Vagina (tissue), 2 donors: ENCODE results near the gene NOS3. TPM values are rescaled to one million over a fixed set of nuclear protein-coding genes. Genes with fewer than 3 reads are reported as not detected.

Experiments used
- DNase-seq, 2 donors: peaks; one replicate each; pipeline ENCODE4 v3.0.0-alpha.2; 2017; ENCODE audit errors: extremely low spot score in 2 of 2
- H3K27ac ChIP-seq: fragments of 200-600 bp; sonication (generic); one replicate; pipeline ENCODE4 v1.5.1; 2019
- H3K27me3 ChIP-seq: fragments of 200-600 bp; sonication (generic); one replicate; pipeline ENCODE4 v1.5.1; 2019
- H3K36me3 ChIP-seq, 2 donors: fragments of 200-600 bp; sonication (generic); one replicate each; pipeline ENCODE4 v1.5.1; 2017 to 2019
- H3K4me1 ChIP-seq: fragments of 200-600 bp; sonication (generic); one replicate; pipeline ENCODE4 v1.5.1; 2019
- H3K4me3 ChIP-seq, 2 donors: fragments of 200-600 bp; sonication (generic); 1 replicate in 1 of 2; 2 replicates in 1 of 2; pipeline ENCODE4 v1.5.1; 2016 to 2019
- H3K9me3 ChIP-seq: fragments of 200-600 bp; sonication (generic); one replicate; pipeline ENCODE4 v1.5.1; 2019
- POLR2A ChIP-seq, 2 donors: fragments of 450-650 bp; IDR thresholded peaks; one replicate each; pipeline ENCODE4 v1.6.1; 2017; ENCODE audit warnings: antibody characterized with exemption in 2 of 2, mild to moderate bottlenecking in 2 of 2, moderate library complexity in 2 of 2
- POLR2AphosphoS5 ChIP-seq, 2 donors: sonication (generic); formaldehyde crosslinking; IDR thresholded peaks; one replicate each; pipeline ENCODE4 v1.9.0; 2017; ENCODE audit warnings: antibody characterized with exemption in 2 of 2, mild to moderate bottlenecking in 2 of 2, low read depth in 1 of 2; ENCODE audit not compliant: insufficient read depth in 1 of 2
- intact Hi-C: fragments of 100-400 bp; cut with DNase I; formaldehyde crosslinking; loops from one replicate; pipeline ENCODE4 v1.15.1; 2023
- total RNA-seq: library from RNA; depleted of rRNA; stranded (reverse); fragments of >200 nt; gene quantifications from one replicate; pipeline ENCODE4 v1.2.3, GENCODE V29; 2016
- TF ChIP-seq, protein P1 (sequence below), 3 experiments: fragments of 450-650 bp in 2 of 3; fragments of 200-600 bp in 1 of 3; sonication (generic) in 1 of 3; IDR thresholded peaks; one replicate each; pipeline ENCODE4 v1.5.1; 2017 to 2019; ENCODE audit warnings: antibody characterized with exemption in 3 of 3, mild to moderate bottlenecking in 2 of 3, moderate library complexity in 2 of 3

The NOS3 gene
- total RNA-seq, 1 donor from 2014 or later: 22.8 TPM

GRCh38 chr7:151046603-151047573, 56.1 kb downstream of the NOS3 start:
- Histone ChIP-seq H3K27me3 (no peaks in the 10 kb centered on the region), H3K9me3 (no peaks in the 10 kb centered on the region), H3K36me3 (peaks cover 0 to 3% of the 10 kb centered on the region in 2 donors), H3K27ac (no peak overlapping the region), H3K4me3 (no peak overlapping the region), H3K4me1 (peaks cover 27% of the 10 kb centered on the region)
- TF ChIP-seq POLR2AphosphoS5 (IDR thresholded peaks at IDR 0.05; ENCODE audit: insufficient read depth in 1 of 2, low read depth in 1 of 2) (peak in 1 of 2 donors; percentile 15), POLR2A (IDR thresholded peaks at IDR 0.05) (no peak)
- TF ChIP-seq, protein P1, sequence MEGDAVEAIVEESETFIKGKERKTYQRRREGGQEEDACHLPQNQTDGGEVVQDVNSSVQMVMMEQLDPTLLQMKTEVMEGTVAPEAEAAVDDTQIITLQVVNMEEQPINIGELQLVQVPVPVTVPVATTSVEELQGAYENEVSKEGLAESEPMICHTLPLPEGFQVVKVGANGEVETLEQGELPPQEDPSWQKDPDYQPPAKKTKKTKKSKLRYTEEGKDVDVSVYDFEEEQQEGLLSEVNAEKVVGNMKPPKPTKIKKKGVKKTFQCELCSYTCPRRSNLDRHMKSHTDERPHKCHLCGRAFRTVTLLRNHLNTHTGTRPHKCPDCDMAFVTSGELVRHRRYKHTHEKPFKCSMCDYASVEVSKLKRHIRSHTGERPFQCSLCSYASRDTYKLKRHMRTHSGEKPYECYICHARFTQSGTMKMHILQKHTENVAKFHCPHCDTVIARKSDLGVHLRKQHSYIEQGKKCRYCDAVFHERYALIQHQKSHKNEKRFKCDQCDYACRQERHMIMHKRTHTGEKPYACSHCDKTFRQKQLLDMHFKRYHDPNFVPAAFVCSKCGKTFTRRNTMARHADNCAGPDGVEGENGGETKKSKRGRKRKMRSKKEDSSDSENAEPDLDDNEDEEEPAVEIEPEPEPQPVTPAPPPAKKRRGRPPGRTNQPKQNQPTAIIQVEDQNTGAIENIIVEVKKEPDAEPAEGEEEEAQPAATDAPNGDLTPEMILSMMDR (IDR thresholded peaks at IDR 0.05): no peak
- intact Hi-C loops: no loop called here
- DNase-seq: no peak

DNA sequence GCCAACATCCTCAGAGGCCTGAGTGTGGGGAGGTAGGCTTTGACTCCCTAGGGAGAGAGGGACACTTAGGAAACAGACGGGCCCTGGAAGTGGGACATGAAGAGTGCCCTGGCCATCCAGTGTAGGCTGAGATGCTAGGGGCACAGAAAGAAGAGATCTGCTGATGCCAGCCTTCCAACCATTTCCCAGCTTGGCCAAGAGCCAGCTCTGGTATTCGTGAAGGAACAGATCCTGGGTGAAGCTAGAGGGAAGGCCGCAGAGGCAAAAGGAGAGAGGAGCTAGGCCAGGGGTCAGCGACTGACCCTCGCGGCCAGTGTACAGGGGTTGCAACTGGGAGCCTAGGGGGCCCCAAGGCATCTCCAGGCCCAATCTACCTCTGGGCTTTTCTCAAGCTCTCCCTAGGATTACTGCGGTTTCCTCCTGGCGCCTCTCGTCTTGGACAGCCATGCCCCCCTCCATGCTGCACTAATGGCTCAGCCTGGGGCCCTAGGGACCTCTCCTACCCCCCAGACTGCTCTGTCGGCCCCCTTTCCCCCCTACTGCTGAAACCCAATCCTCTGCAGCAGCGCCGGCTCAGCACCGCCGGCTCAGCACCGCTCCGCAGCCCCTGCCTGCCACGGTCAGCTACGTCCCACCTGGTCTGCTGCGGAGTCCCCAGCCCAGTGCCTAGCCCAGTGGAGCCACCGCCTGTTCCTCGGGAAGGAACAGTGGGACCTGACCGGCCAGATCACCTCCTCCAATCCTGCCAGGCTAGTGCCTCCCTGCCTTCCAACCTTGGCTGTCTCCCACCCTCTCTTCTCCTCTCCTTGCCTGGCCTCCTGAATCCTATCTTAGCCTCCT, 57.4 kb downstream of the NOS3 start, which contains the start of gene ASIC3:
TSS of gene ASIC3 (plus strand) at position 556 of the 840 bp plus-strand sequence. CDS start 355 bp downstream, outside the sequence.
- TF ChIP-seq POLR2A (IDR thresholded peaks at IDR 0.05) (no peak), POLR2AphosphoS5 (IDR thresholded peaks at IDR 0.05; ENCODE audit: insufficient read depth in 1 of 2, low read depth in 1 of 2) (no peak)
- TF ChIP-seq, protein P1 (IDR thresholded peaks at IDR 0.05): no peak
- intact Hi-C loops: no loop called here
- DNase-seq: no peak
- Histone ChIP-seq H3K27me3 (no peaks in the 10 kb centered on the region), H3K36me3 (no peaks in the 10 kb centered on the region), H3K27ac (no peak within 1 kb of the TSS), H3K4me3 (no peak within 1 kb of the TSS), H3K4me1 (peaks cover 27% of the 10 kb centered on the region), H3K9me3 (no peaks in the 10 kb centered on the region)

- DNase-seq: no peak
- intact Hi-C loops: no loop called here
- no peaks in the 10 kb centered on the region for H3K27me3 ChIP-seq
- H3K9me3 ChIP-seq: no peaks in the 10 kb centered on the region
- H3K36me3 ChIP-seq: no peaks in the 10 kb centered on the region
- TF ChIP-seq, protein P1 (IDR thresholded peaks at IDR 0.05): no peak
- TF ChIP-seq POLR2AphosphoS5 (IDR thresholded peaks at IDR 0.05; ENCODE audit: insufficient read depth in 1 of 2, low read depth in 1 of 2): no peak
- TF ChIP-seq POLR2A (IDR thresholded peaks at IDR 0.05): no peak
- H3K27ac ChIP-seq: no peak overlapping the region
- peaks cover 27% of the 10 kb centered on the region for H3K4me1 ChIP-seq
- H3K4me3 ChIP-seq: no peak overlapping the region
These were observed 58.2 kb downstream of the NOS3 start for GRCh38 chr7:151048911-151049463.

GRCh38 chr7:151051108-151051507, 60.3 kb downstream of the NOS3 start:
- Histone ChIP-seq H3K27me3 (no peaks in the 10 kb centered on the region), H3K27ac (no peak overlapping the region), H3K36me3 (no peaks in the 10 kb centered on the region), H3K4me3 (peak overlapping the region in 1 of 2 donors; percentile 15), H3K4me1 (peaks cover 27% of the 10 kb centered on the region), H3K9me3 (no peaks in the 10 kb centered on the region)
- TF ChIP-seq POLR2AphosphoS5 (IDR thresholded peaks at IDR 0.05; ENCODE audit: insufficient read depth in 1 of 2, low read depth in 1 of 2): no peak
- no peak for TF ChIP-seq POLR2A (IDR thresholded peaks at IDR 0.05)
- TF ChIP-seq, protein P1 (IDR thresholded peaks at IDR 0.05): no peak
- intact Hi-C loops: loop anchor here (10.0 kb wide), 1 partner anchor 184 kb away; the partner anchor contains the start of gene CHPF2
- no peak for DNase-seq
